Keratinocyte (primary cell): ENCODE data around the gene MOAP1. TPM values are rescaled to one million over a fixed set of nuclear protein-coding genes. Genes with fewer than 3 reads are reported as not detected.

Experiments used
- DNase-seq: peaks from one replicate; pipeline ENCODE4 v3.0.0-alpha.2; 2011; ENCODE audit warnings: low read depth, missing footprints, low spot score
- FAIRE-seq: peaks from 2 replicates; lab custom pipeline; 2011; peaks lifted over from hg19 to GRCh38; lab: Jason Lieb, UNC
- H2AFZ ChIP-seq: 2 replicates; pipeline ENCODE4 v1.6.0; 2012; ENCODE audit warnings: low read length, control low read depth, inconsistent platforms; ENCODE audit not compliant: control insufficient read depth
- H3K27ac ChIP-seq: 2 replicates; pipeline ENCODE4 v1.5.1; 2011; ENCODE audit warnings: low read length; ENCODE audit not compliant: control insufficient read depth, insufficient read depth
- H3K27me3 ChIP-seq: 3 replicates; pipeline ENCODE4 v1.6.0; 2011; ENCODE audit warnings: low read length; ENCODE audit not compliant: control insufficient read depth, insufficient read depth; ENCODE audit errors: extremely low read depth
- H3K36me3 ChIP-seq, 2 experiments: 2 replicates in 1 of 2; 3 replicates in 1 of 2; pipeline ENCODE4 v1.5.1; 2011; ENCODE audit warnings: low read length in 2 of 2, mild to moderate bottlenecking in 1 of 2; ENCODE audit not compliant: control insufficient read depth in 2 of 2, insufficient read depth in 2 of 2; ENCODE audit errors: extremely low read depth in 1 of 2
- H3K4me1 ChIP-seq: 3 replicates; pipeline ENCODE4 v1.5.1; 2011; ENCODE audit warnings: low read length; ENCODE audit not compliant: control insufficient read depth, insufficient read depth; ENCODE audit errors: extremely low read depth
- H3K4me2 ChIP-seq: 3 replicates; pipeline ENCODE4 v1.6.0; 2011; ENCODE audit warnings: low read depth, low read length; ENCODE audit not compliant: control insufficient read depth, insufficient read depth; ENCODE audit errors: extremely low read depth
- H3K4me3 ChIP-seq, 3 experiments: fragments of 200-600 bp in 1 of 3; sonication (generic) in 1 of 3; 2 replicates in 2 of 3; 3 replicates in 1 of 3; pipeline ENCODE4 v1.5.1; 2011 to 2016; ENCODE audit warnings: low read length in 3 of 3, mild to moderate bottlenecking in 3 of 3, control low read depth in 2 of 3, inconsistent platforms in 1 of 3, low read depth in 1 of 3, mixed read lengths in 1 of 3, mixed run types in 1 of 3, moderate library complexity in 1 of 3; ENCODE audit not compliant: control insufficient read depth in 2 of 3, insufficient read depth in 2 of 3; ENCODE audit errors: extremely low read depth in 1 of 3
- H3K79me2 ChIP-seq: 2 replicates; pipeline ENCODE4 v1.6.0; 2012; ENCODE audit warnings: low read length; ENCODE audit not compliant: control insufficient read depth, insufficient read depth
- H3K9ac ChIP-seq: 3 replicates; pipeline ENCODE4 v1.6.0; 2011; ENCODE audit warnings: low read length; ENCODE audit not compliant: control insufficient read depth, insufficient read depth; ENCODE audit errors: extremely low read depth
- H3K9me1 ChIP-seq: 3 replicates; pipeline ENCODE4 v1.6.0; 2011; ENCODE audit warnings: low read length; ENCODE audit not compliant: control insufficient read depth, insufficient read depth; ENCODE audit errors: extremely low read depth
- H3K9me3 ChIP-seq: 2 replicates; pipeline ENCODE4 v1.5.1; 2012; ENCODE audit warnings: low read depth, low read length; ENCODE audit not compliant: control insufficient read depth
- H4K20me1 ChIP-seq: 3 replicates; pipeline ENCODE4 v1.6.0; 2011; ENCODE audit warnings: low read length; ENCODE audit not compliant: control insufficient read depth, insufficient read depth; ENCODE audit errors: extremely low read depth
- EZH2 ChIP-seq: IDR thresholded peaks from one replicate; pipeline ENCODE4 v1.6.1; 2012; ENCODE audit warnings: inconsistent platforms, mild to moderate bottlenecking, low read length, moderate library complexity
- dilution Hi-C: fragments of 300-500 bp; cut with MboI; formaldehyde crosslinking; loops from one replicate; pipeline ENCODE4 v1.7.0; 2020; ENCODE audit warnings: low sequenced_read_pairs; ENCODE audit not compliant: extremely low pct_ligation_motif_present
- polyA plus RNA-seq, 5 experiments: library from polyadenylated mRNA; depleted of rRNA in 3 of 5; stranded (reverse) in 3 of 5; stranded (forward) in 1 of 5; unstranded in 1 of 5; fragments of >200 nt; gene quantifications; 1 replicate in 1 of 5; 2 replicates in 3 of 5; 3 replicates in 1 of 5; pipeline versions ENCODE4 v1.2.1 to v1.2.3, GENCODE V29; 2011 to 2012; ENCODE audit warnings: missing spikeins in 2 of 5, low read depth in 1 of 5, low replicate concordance in 1 of 5
- TF ChIP-seq, protein P1 (sequence below), 3 experiments: IDR thresholded peaks in 1 of 3; conservative IDR thresholded peaks in 1 of 3; optimal IDR thresholded peaks in 1 of 3; 2 replicates in 2 of 3; 3 replicates in 1 of 3; pipeline versions ENCODE3 to v1.5.1; 2011; ENCODE audit warnings: low read length in 3 of 3, mild to moderate bottlenecking in 3 of 3, moderate library complexity in 2 of 3, control low read depth in 1 of 3, inconsistent platforms in 1 of 3; ENCODE audit not compliant: insufficient read depth in 2 of 3; ENCODE audit errors: extremely low read depth in 1 of 3

Gene MOAP1
- polyA plus RNA-seq, 1 donor (not counting 4 experiments of a cell fraction or from before 2014, with no cell fraction given): 17.2 TPM

- peak overlapping the region; percentile 94 for H3K4me2 ChIP-seq
- no peak overlapping the region for H3K9ac ChIP-seq
- dilution Hi-C loops: no loop called here
Observed at GRCh38 chr14:93186466-93186865, 1.8 kb upstream of the MOAP1 start.

DNA sequence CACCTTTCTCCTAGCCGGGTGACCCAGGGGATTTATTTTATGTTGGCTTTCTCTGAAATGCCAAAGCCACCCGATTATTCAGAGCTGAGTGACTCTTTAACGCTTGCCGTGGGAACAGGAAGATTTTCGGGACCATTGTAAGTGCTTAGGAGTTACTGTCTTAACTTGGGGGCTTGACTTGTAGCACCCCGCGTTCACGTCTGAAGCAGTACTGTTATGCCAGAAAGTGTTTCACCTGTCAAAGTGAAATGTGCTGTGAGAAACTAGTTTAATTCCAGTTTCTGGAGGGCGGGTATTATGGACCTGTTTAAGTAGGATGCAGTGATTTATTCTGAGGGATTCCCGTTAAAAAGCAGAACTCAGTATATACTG lies 638 bp upstream of the MOAP1 start:
- DNase-seq (no peak), FAIRE-seq (no peak)
- H3K9me1 ChIP-seq: no peaks in the 10 kb centered on the region
- peak overlapping the region; percentile 95 to 99 (median 97) for H3K4me3 ChIP-seq
- TF ChIP-seq EZH2: no peak
- TF ChIP-seq, protein P1, sequence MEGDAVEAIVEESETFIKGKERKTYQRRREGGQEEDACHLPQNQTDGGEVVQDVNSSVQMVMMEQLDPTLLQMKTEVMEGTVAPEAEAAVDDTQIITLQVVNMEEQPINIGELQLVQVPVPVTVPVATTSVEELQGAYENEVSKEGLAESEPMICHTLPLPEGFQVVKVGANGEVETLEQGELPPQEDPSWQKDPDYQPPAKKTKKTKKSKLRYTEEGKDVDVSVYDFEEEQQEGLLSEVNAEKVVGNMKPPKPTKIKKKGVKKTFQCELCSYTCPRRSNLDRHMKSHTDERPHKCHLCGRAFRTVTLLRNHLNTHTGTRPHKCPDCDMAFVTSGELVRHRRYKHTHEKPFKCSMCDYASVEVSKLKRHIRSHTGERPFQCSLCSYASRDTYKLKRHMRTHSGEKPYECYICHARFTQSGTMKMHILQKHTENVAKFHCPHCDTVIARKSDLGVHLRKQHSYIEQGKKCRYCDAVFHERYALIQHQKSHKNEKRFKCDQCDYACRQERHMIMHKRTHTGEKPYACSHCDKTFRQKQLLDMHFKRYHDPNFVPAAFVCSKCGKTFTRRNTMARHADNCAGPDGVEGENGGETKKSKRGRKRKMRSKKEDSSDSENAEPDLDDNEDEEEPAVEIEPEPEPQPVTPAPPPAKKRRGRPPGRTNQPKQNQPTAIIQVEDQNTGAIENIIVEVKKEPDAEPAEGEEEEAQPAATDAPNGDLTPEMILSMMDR (optimal IDR thresholded peaks at IDR 0.05 in 1 of 3, IDR thresholded peaks at IDR 0.05 in 1 of 3, conservative IDR thresholded peaks at IDR 0.05 in 1 of 3; ENCODE audit: extremely low read depth in 1 of 3, insufficient read depth in 2 of 3, low read length in 3 of 3): no peak
- dilution Hi-C loops: no loop called here
- peak overlapping the region; percentile 94 for H3K4me2 ChIP-seq
- peaks cover 20% of the 10 kb centered on the region for H3K79me2 ChIP-seq
- H3K9me3 ChIP-seq: no peaks in the 10 kb centered on the region
- H3K4me1 ChIP-seq: peaks cover 21% of the 10 kb centered on the region
- peak overlapping the region; percentile 90 for H3K27ac ChIP-seq
- H3K27me3 ChIP-seq: no peaks in the 10 kb centered on the region
- peaks cover 7% of the 10 kb centered on the region in 2 experiments for H3K36me3 ChIP-seq
- H3K9ac ChIP-seq: peak overlapping the region; percentile 89
- H2AFZ ChIP-seq: peak overlapping the region; percentile 90
- no peaks in the 10 kb centered on the region for H4K20me1 ChIP-seq

More at GRCh38 chr14:93186466-93186865, 1.8 kb upstream of the MOAP1 start:
- Histone ChIP-seq H3K9me3 (no peaks in the 10 kb centered on the region), H3K9me1 (no peaks in the 10 kb centered on the region), H3K4me3 (no peak overlapping the region), H2AFZ (no peak overlapping the region), H3K4me1 (peaks cover 21% of the 10 kb centered on the region), H3K79me2 (peaks cover 20% of the 10 kb centered on the region), H3K36me3 (peaks cover 7% of the 10 kb centered on the region in 2 experiments), H3K27ac (peak overlapping the region; percentile 56), H3K27me3 (no peaks in the 10 kb centered on the region), H4K20me1 (no peaks in the 10 kb centered on the region)
- no peak for TF ChIP-seq EZH2
- TF ChIP-seq, protein P1 (optimal IDR thresholded peaks at IDR 0.05 in 1 of 3, IDR thresholded peaks at IDR 0.05 in 1 of 3, conservative IDR thresholded peaks at IDR 0.05 in 1 of 3; ENCODE audit: extremely low read depth in 1 of 3, insufficient read depth in 2 of 3, low read length in 3 of 3): no peak
- no peak for FAIRE-seq
- DNase-seq: no peak
